ENCODE results near the gene DERA.

DNA sequence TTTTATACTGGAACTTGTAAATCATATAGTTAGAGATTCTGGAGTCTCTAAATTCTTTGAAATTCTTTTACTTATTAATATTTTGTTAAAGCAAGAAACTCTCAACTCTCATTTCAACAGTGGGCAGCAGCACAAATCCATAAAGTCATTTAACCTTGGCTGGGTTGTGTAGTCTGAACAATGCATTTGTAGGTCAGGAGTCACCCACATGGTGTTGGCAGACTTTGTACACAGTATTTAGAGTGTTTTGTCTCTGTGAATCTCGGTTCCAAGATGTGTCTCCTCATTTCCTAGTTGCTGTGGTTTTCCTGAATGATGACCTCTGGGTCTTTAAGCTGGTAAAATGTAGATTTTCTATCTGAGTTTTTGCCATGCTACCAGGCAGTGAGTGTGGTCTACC lies 49.7 kb upstream of the DERA start:
- TF ChIP-seq, protein P1, sequence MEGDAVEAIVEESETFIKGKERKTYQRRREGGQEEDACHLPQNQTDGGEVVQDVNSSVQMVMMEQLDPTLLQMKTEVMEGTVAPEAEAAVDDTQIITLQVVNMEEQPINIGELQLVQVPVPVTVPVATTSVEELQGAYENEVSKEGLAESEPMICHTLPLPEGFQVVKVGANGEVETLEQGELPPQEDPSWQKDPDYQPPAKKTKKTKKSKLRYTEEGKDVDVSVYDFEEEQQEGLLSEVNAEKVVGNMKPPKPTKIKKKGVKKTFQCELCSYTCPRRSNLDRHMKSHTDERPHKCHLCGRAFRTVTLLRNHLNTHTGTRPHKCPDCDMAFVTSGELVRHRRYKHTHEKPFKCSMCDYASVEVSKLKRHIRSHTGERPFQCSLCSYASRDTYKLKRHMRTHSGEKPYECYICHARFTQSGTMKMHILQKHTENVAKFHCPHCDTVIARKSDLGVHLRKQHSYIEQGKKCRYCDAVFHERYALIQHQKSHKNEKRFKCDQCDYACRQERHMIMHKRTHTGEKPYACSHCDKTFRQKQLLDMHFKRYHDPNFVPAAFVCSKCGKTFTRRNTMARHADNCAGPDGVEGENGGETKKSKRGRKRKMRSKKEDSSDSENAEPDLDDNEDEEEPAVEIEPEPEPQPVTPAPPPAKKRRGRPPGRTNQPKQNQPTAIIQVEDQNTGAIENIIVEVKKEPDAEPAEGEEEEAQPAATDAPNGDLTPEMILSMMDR (IDR thresholded peaks at IDR 0.05): no peak
- no peak for TF ChIP-seq EZH2phosphoT487 (IDR thresholded peaks at IDR 0.05)
